Measurements from ENCODE around the gene SLC25A21.

DNA sequence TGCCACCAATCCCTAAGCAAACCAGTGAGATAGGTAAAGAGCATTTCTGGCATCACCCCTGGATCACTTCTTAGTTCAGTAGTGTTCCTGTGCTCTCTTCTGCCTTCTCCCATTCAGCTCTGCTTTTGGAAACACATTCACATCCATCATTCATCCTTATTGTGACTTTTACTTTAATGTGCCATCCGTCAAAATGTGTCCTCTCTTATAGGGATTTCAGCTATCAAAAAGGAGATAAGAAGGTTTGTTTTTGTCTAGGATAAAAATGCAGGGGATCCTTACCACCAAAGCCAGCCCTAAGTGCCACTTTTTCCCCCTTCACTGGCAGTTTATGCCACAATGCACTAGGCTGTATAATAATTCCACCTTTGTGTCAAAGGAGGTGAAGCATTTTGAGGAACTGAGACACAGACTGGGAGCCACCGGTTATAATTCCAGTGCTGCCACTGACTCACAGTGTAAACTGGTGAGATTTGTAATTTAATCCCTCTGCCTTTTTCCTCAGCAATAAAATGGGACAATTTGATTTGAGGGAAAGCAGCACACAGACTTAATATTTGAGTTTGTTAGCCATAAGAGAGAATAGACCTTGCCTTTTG is 352.2 kb downstream of the SLC25A21 start:
- TF ChIP-seq EZH2 (IDR thresholded peaks at IDR 0.05; ENCODE audit: low read length, missing control alignments), result no peak
- TF ChIP-seq, protein P1, sequence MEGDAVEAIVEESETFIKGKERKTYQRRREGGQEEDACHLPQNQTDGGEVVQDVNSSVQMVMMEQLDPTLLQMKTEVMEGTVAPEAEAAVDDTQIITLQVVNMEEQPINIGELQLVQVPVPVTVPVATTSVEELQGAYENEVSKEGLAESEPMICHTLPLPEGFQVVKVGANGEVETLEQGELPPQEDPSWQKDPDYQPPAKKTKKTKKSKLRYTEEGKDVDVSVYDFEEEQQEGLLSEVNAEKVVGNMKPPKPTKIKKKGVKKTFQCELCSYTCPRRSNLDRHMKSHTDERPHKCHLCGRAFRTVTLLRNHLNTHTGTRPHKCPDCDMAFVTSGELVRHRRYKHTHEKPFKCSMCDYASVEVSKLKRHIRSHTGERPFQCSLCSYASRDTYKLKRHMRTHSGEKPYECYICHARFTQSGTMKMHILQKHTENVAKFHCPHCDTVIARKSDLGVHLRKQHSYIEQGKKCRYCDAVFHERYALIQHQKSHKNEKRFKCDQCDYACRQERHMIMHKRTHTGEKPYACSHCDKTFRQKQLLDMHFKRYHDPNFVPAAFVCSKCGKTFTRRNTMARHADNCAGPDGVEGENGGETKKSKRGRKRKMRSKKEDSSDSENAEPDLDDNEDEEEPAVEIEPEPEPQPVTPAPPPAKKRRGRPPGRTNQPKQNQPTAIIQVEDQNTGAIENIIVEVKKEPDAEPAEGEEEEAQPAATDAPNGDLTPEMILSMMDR (conservative IDR thresholded peaks at IDR 0.05 in 1 of 2, IDR thresholded peaks at IDR 0.05 in 1 of 2; ENCODE audit: low read depth in 1 of 2, low read length in 2 of 2), result no peak
